C4-2B (cell line): ENCODE measurements around the gene GAMT.
A peak's percentile ranks its signal among the peaks of the same experiment; 100 is the strongest.

Experiments used
- H3K27ac ChIP-seq: fragments of 450-650 bp; 2 replicates; pipeline ENCODE4 v1.5.1; 2017
- ZFX ChIP-seq: fragments of 450-650 bp; IDR thresholded peaks from 2 replicates; pipeline ENCODE4 v1.6.1; 2017
- TF ChIP-seq, protein P1 (sequence below): fragments of 450-650 bp; conservative IDR thresholded peaks from 2 replicates; pipeline ENCODE4 v1.5.1; 2017; ENCODE audit warnings: mild to moderate bottlenecking

The GAMT gene

DNA sequence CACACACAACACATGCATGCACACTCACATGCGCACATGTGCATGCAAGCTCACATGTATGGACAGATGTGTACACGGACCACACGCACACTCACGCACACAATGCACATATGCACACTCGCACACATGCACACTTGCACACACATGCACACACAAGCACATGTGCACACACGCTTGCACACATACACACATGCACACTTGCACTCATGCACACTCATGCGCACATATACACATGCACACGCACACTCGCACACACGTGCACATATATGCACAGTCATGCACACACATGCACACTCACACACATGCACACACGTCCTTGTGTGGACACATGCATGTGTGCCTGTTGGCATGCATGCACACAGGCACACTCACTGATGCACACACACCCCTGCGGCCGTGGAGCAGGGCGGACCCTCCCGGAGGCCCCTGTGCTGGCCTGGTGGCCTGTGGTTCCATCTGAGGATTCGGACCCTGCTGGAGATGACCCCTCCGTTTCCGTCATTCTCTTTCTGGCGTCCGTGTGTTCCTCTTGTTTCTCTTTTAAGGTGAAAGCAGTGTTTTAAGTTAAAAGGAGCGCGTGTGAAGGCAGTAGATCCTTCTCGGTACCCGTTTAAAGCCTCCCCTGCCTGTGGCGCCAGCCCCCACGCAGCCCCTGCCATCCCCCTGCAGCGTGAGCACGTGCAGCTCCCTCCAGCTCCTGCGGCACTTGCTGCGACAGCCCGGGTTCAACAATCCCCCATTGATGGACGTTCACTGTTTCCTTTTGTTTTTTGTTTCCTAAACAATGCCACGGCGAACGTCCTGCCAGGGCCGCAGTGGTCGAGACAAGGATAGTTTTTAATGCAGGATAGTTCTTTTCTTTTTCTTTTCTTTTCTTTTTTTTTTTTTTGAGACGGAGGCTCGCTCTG lies 12.1 kb downstream of the GAMT start:
- no peak for TF ChIP-seq ZFX
- TF ChIP-seq, protein P1, sequence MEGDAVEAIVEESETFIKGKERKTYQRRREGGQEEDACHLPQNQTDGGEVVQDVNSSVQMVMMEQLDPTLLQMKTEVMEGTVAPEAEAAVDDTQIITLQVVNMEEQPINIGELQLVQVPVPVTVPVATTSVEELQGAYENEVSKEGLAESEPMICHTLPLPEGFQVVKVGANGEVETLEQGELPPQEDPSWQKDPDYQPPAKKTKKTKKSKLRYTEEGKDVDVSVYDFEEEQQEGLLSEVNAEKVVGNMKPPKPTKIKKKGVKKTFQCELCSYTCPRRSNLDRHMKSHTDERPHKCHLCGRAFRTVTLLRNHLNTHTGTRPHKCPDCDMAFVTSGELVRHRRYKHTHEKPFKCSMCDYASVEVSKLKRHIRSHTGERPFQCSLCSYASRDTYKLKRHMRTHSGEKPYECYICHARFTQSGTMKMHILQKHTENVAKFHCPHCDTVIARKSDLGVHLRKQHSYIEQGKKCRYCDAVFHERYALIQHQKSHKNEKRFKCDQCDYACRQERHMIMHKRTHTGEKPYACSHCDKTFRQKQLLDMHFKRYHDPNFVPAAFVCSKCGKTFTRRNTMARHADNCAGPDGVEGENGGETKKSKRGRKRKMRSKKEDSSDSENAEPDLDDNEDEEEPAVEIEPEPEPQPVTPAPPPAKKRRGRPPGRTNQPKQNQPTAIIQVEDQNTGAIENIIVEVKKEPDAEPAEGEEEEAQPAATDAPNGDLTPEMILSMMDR = no peak

DNA sequence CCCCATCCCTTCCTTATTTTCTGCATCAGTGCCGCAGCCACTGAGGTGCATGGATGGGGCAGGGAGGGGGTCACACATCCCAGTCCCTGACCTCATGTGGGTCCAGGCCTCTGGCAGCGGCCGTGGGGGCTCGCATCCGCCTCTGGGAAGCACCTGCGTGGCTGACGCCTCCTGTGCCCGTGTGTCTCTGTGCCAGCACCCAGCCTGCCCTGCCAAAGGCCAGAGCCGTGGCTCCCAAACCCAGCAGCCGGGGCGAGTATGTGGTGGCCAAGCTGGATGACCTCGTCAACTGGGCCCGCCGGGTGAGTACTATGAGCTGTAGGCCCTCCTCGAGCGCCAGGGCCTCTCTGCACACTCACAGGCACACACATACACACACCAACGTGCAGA lies 12.7 kb downstream of the GAMT start:
- TF ChIP-seq, protein P1 = no peak
- no peak for TF ChIP-seq ZFX
- H3K27ac ChIP-seq = no peak overlapping the region

More for the DNA sequence above, 12.1 kb downstream of the GAMT start:
- H3K27ac ChIP-seq = no peak overlapping the region

DNA sequence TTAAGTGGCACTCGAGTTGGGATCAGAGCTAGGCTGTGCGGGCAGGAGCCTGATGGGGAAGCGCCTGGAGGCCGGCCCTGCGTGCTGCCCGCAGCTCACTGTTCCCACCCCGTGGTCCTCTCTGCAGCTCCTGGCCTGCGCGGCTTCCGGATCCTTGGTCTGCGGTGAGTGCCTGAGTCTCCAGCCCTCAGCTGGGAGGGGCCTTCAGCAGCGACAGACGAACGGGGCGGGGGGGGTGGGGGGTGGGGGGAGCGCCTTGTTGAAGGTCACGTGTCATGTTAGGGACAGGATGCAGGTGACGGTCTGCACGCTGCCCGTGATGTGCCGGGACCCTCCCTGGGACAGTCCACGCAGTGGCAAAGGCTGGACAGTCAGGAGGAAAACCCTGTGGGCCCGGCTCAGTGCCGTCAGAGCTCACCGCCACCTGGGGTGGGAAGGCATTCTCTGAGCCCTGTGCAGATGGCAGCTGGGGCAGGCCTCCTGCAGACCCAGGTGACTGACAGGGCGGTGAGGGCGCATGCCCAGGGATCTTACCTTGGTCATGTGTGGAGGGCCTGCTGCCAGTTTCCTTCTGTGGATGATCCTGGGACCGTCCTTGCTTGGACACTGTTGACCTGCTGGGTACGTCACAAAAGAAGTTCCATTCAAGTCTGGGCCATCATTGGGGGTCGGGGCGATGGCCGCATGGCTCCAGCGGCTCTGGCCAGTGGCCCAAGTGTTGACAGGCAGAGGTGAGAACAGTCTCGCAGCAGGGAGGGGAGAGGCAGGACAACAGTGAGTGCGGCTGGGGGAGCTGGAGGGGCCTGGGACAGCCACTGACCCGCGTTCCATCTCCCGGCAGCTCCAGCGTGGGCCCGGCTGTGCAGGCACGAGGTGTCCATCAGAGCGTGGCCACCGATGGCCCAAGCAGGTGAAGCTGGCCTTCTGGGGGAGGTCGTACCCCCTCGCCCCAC lies 13.4 kb downstream of the GAMT start:
- H3K27ac ChIP-seq = no peak overlapping the region
- TF ChIP-seq, protein P1 = no peak
- no peak for TF ChIP-seq ZFX

DNA sequence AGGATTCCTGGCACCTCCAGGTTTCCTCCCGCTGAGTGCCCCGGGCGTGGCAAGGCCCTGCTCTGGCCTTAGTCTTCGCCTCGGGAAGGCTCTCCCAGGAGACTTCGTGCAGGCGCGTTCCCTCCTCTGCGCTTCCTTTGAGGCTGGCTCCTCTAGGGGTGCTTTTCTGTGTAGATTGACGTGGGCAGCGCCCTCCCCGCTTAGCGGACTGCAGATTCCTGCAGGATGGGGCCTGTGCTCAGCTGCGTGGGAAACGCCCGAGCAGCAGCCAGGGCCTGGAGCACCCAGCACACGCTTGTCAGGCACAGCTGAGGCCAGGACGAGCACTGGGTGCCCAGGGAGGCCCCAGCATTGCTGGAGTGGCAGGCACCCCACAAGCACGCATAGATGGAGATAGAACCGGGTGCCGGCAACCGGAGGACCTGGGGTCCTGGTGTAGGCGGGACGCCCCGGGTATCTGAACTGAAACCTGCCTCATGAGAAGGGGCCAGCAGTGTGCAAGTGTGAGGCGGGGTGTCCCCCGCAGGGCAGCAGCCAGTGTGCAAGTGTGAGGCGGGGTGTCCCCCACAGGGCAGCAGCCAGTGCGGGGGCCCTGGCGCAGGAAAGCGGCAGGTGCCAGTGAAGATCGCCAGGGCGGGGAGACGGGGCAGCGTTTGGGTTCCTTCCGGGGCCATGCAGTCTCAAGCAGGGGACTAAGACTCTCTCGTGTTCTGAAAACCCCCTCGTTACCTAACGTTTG lies 14.2 kb downstream of the GAMT start:
- no peak for TF ChIP-seq ZFX
- TF ChIP-seq, protein P1 = no peak
- no peak overlapping the region for H3K27ac ChIP-seq

DNA sequence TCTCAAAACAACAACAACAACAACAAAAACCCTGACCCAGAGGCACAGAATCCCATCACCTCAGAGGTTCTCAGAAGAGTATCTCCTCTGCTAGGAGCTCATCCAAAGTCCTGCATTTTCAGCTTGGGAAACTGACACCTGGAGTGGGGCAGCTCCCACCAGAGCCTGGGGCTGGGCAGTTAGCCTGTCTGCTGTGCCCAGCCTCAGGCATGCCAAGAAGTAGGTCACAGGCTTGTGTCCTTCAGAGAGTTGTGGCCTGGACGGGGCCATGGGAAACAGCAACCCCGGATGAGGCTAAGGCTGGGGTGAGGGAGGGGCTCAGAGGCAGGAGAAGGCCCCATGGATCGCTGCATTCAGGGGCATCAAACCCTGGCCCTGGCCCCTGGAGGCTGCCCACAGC lies 15.5 kb downstream of the GAMT start:
- H3K27ac ChIP-seq = no peak overlapping the region
- TF ChIP-seq, protein P1 = no peak
- TF ChIP-seq ZFX = no peak

DNA sequence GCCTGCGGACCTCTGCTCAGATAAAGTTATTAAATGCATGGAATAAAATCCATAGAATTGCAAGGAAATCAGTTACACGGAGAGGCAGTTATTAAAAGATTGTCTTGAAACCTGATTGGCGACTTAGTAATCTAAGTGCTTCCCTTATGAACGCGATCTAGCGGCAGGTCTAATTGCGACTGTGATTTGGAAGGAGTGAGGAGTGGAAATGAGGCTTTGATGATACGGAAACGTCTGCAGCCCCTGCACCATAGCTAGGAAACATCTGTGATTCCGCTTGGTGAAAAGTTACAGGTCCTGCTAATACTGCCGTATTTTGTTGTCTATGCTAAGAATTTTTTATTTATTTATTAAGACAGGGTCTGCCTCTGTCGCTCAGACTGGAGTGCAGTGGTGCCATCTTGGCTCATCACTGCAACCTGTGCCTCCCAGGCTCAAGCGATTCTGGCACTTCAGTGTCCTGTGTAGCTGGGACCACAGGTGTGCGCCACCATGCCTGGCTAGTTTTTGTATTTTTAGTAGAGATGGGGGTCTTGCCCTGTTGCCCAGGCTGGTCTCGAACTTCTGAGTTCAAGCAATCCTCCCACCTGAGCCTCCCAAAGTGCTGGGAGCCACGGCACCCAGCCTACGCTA lies 16.7 kb downstream of the GAMT start:
- no peak for TF ChIP-seq ZFX
- TF ChIP-seq, protein P1 = no peak
- peak overlapping the region; percentile 95 for H3K27ac ChIP-seq
